HG03460 (cell line): ENCODE measurements around the gene FCER2.

ENCODE experiments used
- ATAC-seq: cut with Tn5 transposase; IDR thresholded peaks from one replicate; pipeline ENCODE4 v1.9.1; 2021; ENCODE audit not compliant: unreplicated experiment

Gene FCER2

DNA sequence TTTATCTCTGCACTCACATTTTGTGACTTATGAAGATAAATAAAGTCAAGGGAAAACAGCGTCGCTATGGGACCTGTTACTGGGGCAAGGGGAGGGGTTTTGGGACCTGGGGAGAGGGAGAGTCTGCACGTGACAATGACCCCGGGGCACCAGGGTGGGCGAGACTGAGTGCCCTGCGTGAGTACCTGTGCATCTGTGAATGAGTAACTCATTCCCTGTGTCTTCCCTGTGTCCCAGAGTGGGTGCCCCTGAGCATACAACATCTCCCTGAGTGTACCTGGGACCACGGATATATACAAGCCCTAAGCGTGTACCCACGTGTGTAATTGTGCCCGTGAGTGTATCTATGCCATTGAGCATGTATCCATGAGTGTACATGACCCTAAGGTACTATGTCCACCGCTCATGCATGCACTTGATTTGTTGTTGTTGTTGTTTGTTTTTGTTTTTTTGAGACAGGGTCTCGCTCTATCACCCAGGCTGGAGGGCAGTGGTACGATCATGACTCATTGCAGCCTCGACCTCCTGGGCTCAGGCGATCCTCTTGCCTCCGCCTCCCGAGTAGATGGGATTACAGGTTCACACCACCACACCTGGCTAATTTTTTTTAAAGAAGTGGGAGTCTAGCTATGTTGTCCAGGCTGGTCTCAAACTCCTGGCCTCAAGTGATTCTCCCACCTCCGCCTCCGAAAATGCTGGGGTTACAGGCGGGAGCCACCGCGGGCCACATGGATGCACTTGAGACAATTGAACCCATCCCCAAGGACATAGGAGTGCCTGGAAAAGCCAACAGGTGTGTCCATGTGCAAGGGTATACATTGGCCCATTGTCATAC lies 21.9 kb downstream of the FCER2 start:
- ATAC-seq, result no peak

- no peak for ATAC-seq
Measured at GRCh38 chr19:7678971-7679751, 22.8 kb downstream of the FCER2 start.

- no peak for ATAC-seq
Measured at GRCh38 chr19:7677669-7678311, 24.1 kb downstream of the FCER2 start.

- ATAC-seq, result no peak
Measured at GRCh38 chr19:7676854-7677253, 25.1 kb downstream of the FCER2 start, which contains the start of gene MCEMP1. Gene MCEMP1 (plus strand): TSS chr19:7677090. CDS start chr19:7677121, 31 bp downstream.

DNA sequence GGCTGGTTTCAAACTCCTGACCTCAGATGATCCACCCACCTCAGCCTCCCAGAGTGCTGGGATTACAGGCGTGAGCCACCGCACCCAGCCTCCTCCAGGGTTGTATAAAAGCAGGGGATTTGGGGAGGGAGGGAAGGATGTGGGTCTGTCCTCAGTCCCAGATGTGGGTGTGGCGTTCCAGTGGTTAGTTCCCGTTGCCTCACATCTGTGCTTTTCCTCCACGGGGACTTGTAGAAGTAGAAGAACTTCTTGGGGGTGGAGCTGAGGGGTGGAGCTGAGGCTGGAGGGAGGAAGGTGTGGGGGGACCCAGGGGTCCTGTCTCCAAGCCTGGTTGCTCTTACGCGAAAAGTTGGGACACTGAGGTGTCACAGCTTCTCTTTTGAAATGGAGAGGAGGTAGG lies 25.6 kb downstream of the FCER2 start:
- no peak for ATAC-seq

- ATAC-seq, result no peak
Measured at GRCh38 chr19:7674010-7675005, 27.6 kb downstream of the FCER2 start.

- ATAC-seq, result no peak
Measured at GRCh38 chr19:7672522-7672921, 29.4 kb downstream of the FCER2 start.

GRCh38 chr19:7670790-7671189 lies 31.1 kb downstream of the FCER2 start:
- no peak for ATAC-seq

DNA sequence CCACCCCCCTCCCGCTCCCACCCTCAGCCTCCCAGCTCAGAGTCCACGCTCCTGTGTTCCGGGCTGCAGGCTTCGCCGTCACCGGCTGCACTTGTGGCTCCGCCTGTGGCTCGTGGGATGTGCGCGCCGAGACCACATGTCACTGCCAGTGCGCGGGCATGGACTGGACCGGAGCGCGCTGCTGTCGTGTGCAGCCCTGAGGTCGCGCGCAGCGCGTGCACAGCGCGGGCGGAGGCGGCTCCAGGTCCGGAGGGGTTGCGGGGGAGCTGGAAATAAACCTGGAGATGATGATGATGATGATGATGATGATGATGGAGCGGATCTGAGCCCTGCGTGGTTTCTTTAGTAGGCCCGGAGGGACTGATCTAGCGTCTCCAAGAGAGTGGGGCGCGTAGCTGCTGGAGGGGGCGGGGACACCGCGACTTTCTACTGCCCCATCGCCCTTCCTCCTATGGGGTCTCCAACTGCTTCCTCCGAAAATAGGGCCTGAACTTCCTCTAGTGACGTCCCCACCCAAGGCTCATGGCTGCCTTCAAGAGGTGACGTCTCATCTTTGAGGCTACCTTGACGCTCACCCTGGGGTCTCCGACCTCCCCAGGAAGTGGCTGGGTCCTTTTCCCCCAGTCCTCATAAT lies 31.7 kb downstream of the FCER2 start:
- no peak for ATAC-seq

DNA sequence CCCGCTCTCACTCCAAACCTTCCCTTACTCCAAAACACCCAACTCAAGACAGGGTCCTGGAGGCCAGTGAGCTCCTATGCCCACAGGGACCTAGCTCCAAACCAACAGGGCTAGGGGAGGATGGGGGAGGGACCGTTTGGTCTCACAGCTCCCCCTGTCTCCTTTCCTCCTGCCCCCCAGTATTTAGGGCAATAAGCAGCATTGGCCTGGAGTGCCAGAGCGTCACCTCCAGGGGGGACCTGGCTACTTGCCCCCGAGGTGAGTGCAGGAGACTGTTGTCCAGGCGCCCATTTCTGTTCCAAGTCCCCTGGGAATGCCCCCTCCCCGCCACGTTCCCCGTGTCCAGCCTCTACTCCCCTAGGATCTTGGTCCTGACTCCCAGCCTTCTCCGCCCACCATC lies 32.3 kb downstream of the FCER2 start:
- no peak for ATAC-seq

DNA sequence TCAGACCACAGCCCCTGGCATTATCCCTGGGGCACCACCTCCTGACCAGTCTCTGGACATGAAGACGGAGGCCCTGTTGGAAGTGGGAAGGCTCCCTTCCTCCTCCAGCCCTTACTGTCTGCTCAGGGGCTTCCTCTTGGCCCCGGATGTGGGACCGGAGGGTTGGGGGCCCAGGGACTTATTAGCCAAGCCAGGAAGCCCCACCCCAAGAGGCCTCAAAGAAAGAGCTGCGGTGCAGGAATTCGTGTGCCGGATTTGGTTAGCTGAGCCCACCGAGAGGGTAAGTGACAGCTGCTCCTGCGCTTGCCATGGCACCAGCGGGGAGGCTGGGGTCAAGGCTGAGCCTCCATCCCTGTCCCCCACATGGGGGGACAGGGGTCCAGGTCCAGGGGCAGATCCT lies 33.1 kb downstream of the FCER2 start, which contains the start of gene RETN:
RETN (plus strand) TSS at position 208 of the 400 bp plus-strand sequence. CDS start 278 bp downstream, outside the sequence.
- ATAC-seq, result no peak

GRCh38 chr19:7665076-7665475 lies 36.9 kb downstream of the FCER2 start:
- no peak for ATAC-seq

DNA sequence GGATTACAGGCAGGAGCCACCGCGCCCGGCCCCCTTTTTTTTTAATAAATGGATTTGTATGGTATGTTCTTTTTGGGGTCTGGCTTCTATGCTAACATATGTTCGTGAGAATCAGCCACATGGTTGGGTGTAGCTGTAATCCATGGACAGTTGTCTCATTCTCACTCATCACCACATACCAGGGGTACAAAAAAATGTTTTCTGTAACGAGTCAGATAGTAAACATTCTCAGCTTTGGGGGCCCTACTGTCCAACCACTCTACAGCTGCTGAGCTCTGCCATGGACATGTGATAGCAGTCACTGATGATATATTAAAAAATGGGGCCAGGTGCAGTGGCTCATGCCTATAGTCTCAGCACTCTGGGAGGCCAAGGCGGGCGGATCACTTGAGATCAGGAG lies 38.2 kb downstream of the FCER2 start:
- no peak for ATAC-seq

DNA sequence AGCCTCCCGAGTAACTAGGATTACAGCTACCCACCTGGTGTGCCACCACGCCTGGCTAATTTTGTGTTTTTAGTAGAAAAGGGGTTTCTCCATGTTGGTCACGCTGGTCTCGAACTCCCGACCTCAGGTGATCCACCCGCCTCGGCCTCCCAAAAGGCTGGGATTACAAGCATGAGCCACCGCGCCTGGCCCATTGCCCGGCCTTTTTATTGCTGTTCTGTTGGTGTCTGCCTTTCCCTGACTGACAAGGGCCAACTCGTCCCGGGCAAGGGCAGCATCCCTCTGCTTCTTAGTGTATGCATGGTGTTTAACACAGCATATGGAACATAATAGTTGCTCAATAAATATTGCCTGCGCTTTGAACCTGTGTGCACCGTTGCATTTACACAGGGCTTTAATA lies 39.3 kb downstream of the FCER2 start:
- ATAC-seq, result no peak

GRCh38 chr19:7661744-7662538 lies 40.0 kb downstream of the FCER2 start:
- ATAC-seq, result no peak

GRCh38 chr19:7658219-7658686 lies 43.7 kb downstream of the FCER2 start:
- ATAC-seq, result no peak

DNA sequence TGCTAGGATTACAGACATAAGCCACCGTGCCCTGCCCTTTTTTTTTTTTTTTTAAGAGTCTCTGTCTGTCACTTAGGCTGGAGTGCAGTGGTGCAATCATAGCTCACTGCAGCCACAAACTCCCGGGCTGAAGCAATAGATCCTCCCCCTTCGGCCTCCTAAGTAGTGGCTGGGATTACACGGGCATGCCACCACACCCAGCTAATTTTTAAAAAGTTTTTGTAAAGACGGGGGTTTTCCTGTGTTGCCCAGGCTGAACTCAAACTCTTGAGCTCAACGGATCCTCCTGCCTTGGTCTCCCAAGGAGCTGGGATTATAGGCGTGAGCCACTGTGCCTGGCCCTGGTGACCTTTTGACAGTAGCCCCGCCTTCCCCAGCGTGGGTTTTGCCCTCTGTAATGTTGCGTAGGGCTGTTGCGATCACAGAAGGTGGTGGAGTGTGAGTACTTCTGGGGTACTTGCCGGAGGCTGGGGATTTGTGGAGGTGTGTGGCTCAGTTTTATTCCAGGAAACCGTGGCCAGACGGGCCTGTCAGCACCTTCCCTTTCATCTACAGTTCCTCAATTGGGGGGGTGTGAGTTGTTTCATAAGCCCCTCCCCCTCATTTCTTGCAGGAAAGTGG lies 44.7 kb downstream of the FCER2 start:
- no peak for ATAC-seq

GRCh38 chr19:7655581-7655980 lies 46.4 kb downstream of the FCER2 start:
- ATAC-seq, result no peak
